GM04504 (cell line): ENCODE measurements around the gene CLEC1B.
"Not testable (repeated sequence)": the region's sequence is repeated elsewhere in the genome, so short reads cannot be mapped to it uniquely, and the experiment has no call there.

Source experiments
- DNase-seq: peaks from one replicate; pipeline ENCODE4 v3.0.0-alpha.2; 2012; ENCODE audit warnings: low read depth

CLEC1B gene

DNA sequence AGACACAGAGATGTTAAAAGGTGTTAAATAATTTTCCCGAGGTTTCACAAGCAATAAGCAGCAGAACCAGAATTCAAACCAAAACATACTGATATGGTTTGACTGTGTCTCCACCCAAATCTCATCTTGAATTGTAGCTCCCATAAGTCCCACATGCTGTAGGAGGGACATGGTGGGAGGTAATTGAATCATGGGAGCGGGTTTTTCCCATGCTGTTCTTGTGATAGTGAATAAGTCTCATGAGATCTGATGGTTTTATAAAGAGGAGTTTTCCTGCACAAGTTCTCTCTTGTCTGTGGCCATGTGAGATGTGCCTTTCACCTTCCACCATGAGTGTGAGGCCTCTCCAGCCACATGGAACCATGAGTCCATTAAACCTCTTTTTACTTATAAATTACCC is 24.2 kb downstream of the CLEC1B start:
- not testable (repeated sequence) for DNase-seq

DNA sequence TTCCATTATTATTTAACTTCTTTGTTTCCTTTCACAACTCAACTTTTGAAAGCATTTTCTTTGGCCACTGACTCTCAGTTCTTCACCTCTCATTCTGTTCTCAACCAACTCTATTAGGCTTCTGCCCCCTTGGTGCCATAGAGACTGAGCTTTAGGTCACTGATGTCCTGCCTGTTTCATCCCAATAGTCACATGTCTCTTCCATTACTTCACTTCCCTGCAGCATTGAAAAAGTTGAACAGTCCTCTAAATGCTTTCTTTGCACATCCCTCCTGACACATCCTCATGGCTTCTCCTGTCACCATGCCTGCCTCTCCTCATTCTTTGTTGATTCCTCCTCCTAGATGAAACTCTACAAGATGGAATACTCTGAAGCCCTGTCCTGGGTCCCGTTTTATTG is 25.0 kb downstream of the CLEC1B start:
- DNase-seq: no peak

DNA sequence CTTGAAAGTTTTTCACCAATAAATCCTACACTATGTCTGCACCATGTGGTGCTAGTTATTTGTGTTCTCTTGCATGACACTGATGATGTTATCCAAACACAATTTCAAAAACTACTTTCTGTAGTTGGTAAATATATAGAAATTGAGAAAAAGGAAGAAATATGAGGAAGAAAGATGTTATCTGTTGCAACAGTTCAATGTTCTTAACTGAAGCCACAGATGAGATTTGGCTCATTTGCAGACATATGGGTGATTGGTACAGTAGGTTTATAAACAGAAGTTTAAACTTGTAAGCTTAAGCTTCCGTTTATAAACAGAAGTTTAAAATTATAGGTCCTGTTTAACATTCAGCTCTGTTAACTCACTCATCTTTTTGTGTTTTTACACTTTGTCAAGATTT is 27.7 kb downstream of the CLEC1B start, which contains the start of gene CLEC12A:
Gene CLEC12A, plus strand, starts transcription at position 229 of the 400 bp plus-strand sequence. CDS start 188 bp downstream, outside the sequence.
- no peak for DNase-seq

DNA sequence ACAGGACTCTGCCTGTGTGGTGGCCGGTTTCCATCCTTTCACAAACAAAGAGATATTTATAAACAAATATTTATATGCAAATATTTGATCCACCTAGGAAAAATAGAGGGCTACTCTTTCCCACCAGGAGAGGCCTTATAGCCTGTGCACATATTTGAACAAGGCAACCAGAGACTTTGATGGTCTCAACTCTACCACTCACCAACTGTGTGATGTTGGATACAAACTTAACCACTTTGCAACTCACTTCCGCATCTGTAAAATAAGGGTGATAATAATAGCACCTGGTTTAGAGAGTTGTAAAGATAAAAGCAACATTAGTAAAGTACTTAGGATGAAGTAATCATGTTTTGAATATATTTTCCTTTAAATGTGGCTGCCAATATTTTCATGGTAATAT is 29.2 kb downstream of the CLEC1B start:
- DNase-seq: no peak

DNA sequence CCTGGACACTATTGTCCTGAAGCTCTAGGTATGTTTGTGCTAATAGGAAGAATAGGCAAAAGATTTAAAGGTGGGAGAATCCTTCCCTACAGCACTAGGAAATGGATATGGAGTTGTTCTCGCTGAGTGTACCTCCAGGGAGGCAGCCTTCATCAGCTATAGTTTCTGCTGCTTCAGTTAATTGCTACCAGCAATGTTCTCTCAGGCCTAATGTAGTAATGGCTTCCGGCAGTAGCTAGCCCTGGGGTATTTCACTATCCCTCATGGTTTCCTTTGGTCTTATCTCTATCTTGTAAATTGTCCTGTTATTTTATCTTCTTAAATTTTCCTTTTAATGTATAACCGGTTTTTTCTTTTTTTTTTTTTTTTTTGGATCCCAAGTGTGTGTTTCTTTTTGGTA is 37.0 kb downstream of the CLEC1B start:
- DNase-seq: no peak

DNA sequence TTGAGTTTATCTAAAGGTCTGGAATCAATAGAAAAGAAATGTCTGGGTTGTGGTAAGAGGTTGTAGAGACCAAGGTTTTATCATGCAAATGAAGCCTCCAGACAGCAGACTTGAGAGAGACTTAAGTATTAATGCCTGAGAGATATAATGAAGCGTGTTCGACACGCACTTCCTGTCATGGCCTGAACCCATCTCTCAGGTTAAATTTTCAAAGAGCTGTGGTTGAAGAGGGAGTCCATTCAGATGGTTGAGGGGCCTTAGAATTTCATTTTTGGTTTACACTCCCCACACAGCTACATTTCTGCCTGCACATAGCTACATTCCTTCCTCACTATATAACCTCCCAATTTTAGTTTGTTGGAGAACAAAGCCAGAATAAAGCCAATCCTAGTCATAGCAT is 37.8 kb downstream of the CLEC1B start:
- no peak for DNase-seq

DNA sequence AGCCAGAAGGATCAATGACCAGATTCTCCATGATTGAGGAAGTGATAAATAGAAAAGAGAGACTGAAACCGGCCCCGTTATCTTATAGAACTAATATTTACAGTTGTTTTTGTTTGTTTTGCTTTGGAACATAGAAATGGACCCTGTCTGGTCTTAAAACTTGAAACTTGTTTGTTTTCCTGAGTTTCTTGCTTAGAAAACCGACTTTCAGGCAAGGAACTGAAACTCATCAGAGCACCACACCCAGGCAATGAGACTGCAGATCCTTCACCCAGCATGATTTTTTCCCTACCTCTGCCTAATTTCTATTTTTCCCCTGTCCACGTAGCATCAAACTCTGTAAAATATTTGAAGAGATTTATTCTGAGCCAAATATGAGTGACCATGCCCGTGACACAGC is 38.3 kb downstream of the CLEC1B start:
- no peak for DNase-seq

DNA sequence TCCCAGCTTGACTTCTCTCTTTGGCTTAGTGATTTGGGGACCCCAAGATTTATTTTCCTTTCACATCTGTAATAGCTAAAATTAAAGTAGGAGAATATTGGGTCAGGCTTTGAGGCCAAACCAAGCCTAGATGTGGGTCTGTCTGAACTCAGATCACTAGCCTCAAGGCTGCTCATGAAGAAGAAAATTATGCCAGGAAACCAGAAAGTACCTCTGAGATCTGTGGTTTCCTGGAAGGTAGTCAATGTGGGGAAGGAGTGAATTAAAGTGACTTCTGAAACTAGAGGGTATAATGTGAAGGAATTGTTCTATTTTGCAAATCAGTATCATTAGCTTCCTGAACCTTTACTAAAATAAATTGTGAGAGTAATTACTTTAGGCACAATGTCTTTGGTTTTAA is 41.1 kb downstream of the CLEC1B start:
- DNase-seq: no peak

DNA sequence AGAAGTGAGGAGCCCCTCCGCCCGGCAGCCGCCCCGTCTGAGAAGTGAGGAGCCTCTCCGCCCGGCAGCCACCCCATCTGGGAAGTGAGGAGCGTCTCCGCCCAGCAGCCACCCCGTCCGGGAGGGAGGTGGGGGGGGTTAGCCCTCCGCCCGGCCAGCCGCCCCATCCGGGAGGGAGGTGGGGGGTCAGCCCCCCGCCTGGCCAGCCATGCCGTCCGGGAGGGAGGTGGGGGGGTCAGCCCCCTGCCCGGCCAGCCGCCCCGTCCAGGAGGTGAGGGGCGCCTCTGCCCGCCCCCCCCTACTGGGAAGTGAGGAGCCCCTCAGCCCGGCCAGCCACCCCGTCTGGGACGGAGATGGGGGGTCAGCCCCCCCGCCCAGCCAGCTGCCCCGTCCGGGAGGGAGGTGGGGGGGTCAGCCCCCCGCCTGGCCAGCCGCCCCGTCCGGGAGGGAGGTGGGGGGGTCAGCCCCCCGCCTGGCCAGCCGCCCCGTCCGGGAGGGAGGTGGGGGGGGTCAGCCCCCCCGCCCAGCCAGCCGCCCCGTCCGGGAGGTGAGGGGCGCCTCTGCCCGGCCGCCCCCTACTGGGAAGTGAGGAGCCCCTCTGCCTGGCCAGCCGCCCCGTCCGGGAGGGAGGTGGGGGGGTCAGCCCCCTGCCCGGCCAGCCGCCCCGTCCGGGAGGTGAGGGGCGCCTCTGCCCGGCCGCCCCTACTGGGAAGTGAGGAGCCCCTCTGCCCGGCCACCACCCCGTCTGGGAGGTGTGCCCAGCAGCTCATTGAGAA is 45.8 kb downstream of the CLEC1B start:
- not testable (repeated sequence) for DNase-seq

DNA sequence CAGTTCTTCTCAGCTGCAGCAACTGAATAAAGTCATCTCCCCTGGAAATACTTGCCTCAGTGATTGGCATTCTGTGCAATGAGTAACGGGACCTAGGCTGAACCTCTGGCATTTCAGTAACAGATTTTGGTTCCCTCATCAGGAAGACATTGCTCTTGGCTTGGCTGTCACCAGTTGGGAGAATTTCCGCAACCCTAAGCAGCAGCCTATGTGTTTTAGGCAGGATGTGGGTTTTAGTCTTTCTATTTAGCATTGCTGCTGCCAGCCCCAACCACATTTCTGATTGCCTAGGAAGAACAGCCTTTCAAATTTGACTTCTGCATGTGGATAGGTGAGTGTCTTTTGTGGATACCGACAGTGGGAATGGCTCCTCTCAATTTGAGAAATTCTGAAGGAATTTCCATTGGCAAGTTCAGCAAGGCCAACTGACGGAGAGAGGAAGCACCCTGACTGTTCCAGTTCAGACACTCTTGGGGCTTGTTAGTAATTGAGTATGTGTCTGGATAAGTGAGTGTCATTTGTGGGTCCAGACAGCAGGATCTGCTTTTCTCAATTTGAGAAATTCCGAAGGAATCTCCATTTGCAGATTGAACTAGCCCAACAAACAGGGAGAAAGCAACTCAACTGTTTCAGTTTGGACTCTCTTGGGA is 47.8 kb downstream of the CLEC1B start:
- DNase-seq: no peak

DNA sequence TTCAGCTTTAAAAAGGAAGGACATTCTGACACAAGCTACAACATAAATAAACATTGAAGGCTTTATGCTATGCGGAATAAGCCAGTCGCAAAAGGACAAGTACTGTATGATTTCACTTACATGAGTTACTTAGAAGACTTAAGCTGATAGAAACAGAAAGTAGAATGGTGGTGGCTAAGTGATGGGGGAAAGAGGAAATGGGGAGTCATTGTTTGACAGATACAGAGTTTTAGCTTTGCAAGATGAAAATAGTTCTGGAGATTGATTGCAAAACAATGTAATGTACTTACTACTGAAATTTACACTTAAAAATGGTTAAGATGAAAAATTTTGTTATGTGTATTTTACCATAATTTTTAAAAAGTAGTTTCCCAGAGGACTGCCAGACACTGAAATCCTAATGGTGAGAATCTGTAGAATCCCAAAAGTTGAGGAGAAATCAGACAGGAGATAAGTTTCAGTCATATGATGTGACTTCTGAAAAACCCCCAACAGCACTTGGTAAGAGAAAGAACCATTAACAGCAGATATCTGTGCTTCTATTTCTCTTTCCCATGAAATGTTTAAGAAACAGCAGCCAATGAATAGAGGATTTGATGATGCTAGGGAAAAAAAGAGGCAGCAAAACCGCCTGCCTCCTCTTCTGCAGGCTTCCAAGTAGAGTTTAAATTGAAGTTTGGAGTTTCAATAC is 50.2 kb downstream of the CLEC1B start:
- DNase-seq: no peak

DNA sequence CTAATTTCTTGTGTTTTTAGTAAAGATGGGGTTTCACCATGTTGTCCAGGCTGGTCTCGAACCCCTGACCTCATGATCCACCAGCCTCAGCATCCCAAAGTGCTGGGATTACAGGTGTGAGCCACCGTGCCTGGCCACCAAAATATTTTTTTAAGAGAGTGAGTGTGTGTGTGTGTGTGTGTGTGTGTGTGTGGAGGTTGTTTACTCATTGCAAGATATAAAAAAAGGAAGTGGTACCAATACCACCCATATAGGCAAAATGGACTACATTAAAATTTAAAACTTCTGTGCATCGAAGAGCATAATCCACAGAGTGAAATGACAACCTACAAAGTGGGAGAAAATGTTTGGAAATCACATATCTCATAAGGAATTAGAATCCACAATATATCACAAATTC is 51.2 kb downstream of the CLEC1B start:
- no peak for DNase-seq

DNA sequence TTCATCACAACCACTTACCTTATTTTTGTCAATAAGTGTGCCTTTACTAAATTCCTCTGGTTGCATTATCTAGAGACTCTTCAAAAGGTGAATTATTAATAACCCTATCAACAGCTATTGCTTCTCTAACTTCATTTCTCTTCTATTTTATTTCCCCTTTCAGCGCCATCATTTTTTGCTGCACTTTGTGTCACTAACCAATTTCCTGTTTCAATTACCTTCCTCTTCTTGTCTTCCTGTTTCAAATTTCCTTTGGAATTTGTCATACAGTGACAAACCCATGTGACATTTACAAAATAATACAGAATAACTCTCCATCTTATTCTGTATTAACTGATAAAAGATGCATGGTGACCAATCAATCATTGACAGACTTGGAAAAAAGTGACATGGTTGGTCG is 54.5 kb downstream of the CLEC1B start:
- no peak for DNase-seq

DNA sequence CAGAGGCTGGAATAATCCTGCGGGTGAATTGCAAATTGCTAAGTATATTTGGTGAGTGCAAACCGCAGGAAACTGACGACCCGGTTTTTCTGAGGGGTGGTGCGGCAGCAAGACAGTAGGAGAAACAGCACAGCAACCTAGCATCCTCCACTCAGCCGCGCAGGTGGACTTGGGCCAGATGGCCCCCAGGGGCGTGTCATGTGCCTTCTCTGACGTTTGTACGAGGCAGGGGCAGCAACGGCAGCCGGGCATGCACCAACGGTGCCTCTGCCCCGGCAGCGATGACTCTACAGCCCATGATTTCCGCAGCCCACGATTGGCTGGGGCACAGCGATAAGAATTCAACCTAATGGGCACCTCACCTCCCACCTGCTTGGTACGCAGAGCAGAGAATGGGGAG is 55.7 kb downstream of the CLEC1B start:
- no peak for DNase-seq
